ENCODE results near the gene TMEM176A.

Gene TMEM176A

GRCh38 chr7:150820148-150820547 is 19.6 kb downstream of the TMEM176A start:
- no peak for DNase-seq (ENCODE audit: low spot score)

GRCh38 chr7:150820578-150821198 is 20.1 kb downstream of the TMEM176A start:
- no peak for DNase-seq (ENCODE audit: low spot score)

GRCh38 chr7:150823043-150823442 is 22.5 kb downstream of the TMEM176A start:
- no peak for DNase-seq (ENCODE audit: low spot score)

GRCh38 chr7:150823484-150824126 is 23.0 kb downstream of the TMEM176A start:
- no peak for DNase-seq (ENCODE audit: low spot score)

GRCh38 chr7:150824379-150825177 is 24.0 kb downstream of the TMEM176A start:
- peak; percentile 55 for DNase-seq (ENCODE audit: low spot score)

- no peak for DNase-seq (ENCODE audit: low spot score)
Measured at GRCh38 chr7:150826061-150826849, 25.7 kb downstream of the TMEM176A start.

- no peak for DNase-seq (ENCODE audit: low spot score)
Measured at GRCh38 chr7:150828384-150828783, 27.8 kb downstream of the TMEM176A start.

GRCh38 chr7:150829426-150829825 is 28.9 kb downstream of the TMEM176A start:
- DNase-seq (ENCODE audit: low spot score): no peak

- DNase-seq (ENCODE audit: low spot score): no peak
Measured at GRCh38 chr7:150830937-150831336, 30.4 kb downstream of the TMEM176A start.

- DNase-seq (ENCODE audit: low spot score): peak; percentile 23
Measured at GRCh38 chr7:150831851-150832250, 31.3 kb downstream of the TMEM176A start.

GRCh38 chr7:150835019-150835418 is 34.5 kb downstream of the TMEM176A start:
- no peak for DNase-seq (ENCODE audit: low spot score)

- no peak for DNase-seq (ENCODE audit: low spot score)
Measured at GRCh38 chr7:150835702-150836280, 35.2 kb downstream of the TMEM176A start.

GRCh38 chr7:150838965-150839650 is 38.5 kb downstream of the TMEM176A start:
- no peak for DNase-seq (ENCODE audit: low spot score)

- DNase-seq (ENCODE audit: low spot score): no peak
Measured at GRCh38 chr7:150842018-150842417, 41.4 kb downstream of the TMEM176A start.

GRCh38 chr7:150842716-150843115 is 42.1 kb downstream of the TMEM176A start:
- no peak for DNase-seq (ENCODE audit: low spot score)

GRCh38 chr7:150845421-150845861 is 44.9 kb downstream of the TMEM176A start:
- no peak for DNase-seq (ENCODE audit: low spot score)

- no peak for DNase-seq (ENCODE audit: low spot score)
Measured at GRCh38 chr7:150846291-150847115, 45.9 kb downstream of the TMEM176A start.

GRCh38 chr7:150847536-150847935 is 47.0 kb downstream of the TMEM176A start:
- DNase-seq (ENCODE audit: low spot score): no peak

GRCh38 chr7:150848111-150848510 is 47.5 kb downstream of the TMEM176A start:
- DNase-seq (ENCODE audit: low spot score): no peak

- DNase-seq (ENCODE audit: low spot score): no peak
Measured at GRCh38 chr7:150848561-150849115, 48.1 kb downstream of the TMEM176A start.
